ENCODE data around the gene EEA1. TPM values are rescaled to one million over a fixed set of nuclear protein-coding genes. Genes with fewer than 3 reads are reported as not detected.

Gene EEA1
- total RNA-seq, 4 donors from 2014 or later: 24.7 to 45.0 (median 32.1) TPM

DNA sequence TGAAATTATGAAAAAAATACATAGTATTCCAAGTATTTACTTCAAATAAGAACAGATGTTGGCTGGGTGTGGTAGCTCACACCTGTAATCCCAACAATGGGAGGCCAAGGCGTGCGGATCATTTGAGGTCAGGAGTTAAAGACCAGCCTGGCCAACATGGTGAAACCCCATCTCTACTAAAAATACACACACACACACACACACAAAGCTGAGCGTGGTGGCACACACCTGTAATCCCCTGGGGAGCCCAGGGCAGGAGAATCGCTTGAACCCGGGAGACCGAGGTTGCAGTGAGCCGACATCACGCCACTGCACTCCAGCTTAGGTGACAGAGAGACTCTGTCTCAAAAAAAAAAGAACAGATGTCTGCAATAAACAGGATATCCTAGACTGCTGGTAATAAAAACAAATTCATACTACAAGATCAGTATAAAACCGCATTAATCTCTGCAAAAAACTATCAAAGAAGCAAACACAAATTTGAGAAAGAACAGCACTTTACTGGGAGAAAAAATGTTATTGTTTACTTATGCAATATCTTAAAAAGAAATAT is 23.8 kb downstream of the EEA1 start:
- H3K4me3 ChIP-seq (ENCODE audit: low read depth, poor library complexity, severe bottlenecking): no peak overlapping the region
- 82 to 88% methylated on average over 9 of the region's 9 CpGs for WGBS, 2 donors
- intact Hi-C loops (cut with DNase I; ENCODE audit: low total_unique reads): no loop called here
- DNase-seq (ENCODE audit: low spot score in 2 of 2): no peak
- TF ChIP-seq POLR2A (IDR thresholded peaks at IDR 0.05): no peak
- no peak for TF ChIP-seq CTCF (IDR thresholded peaks at IDR 0.05)

- intact Hi-C loops (cut with DNase I; ENCODE audit: low total_unique reads): no loop called here
- H3K4me3 ChIP-seq (ENCODE audit: low read depth, poor library complexity, severe bottlenecking): no peak overlapping the region
- DNase-seq (ENCODE audit: low spot score in 2 of 2): no peak
- TF ChIP-seq CTCF (IDR thresholded peaks at IDR 0.05) (no peak), POLR2A (IDR thresholded peaks at IDR 0.05) (no peak)
- 76 to 77% methylated on average over 6 of the region's 6 CpGs for WGBS, 2 donors
These were observed 28.2 kb downstream of the EEA1 start for GRCh38 chr12:92900941-92901340.

GRCh38 chr12:92899386-92900001 is 29.6 kb downstream of the EEA1 start:
- H3K4me3 ChIP-seq (ENCODE audit: low read depth, poor library complexity, severe bottlenecking): no peak overlapping the region
- TF ChIP-seq CTCF (IDR thresholded peaks at IDR 0.05) (no peak), POLR2A (IDR thresholded peaks at IDR 0.05) (no peak)
- intact Hi-C loops (cut with DNase I; ENCODE audit: low total_unique reads): no loop called here
- WGBS, 2 donors: 17 to 27% methylated on average over 3 of the region's 3 CpGs
- DNase-seq (ENCODE audit: low spot score in 2 of 2): peak; percentile 92 to 95

DNA sequence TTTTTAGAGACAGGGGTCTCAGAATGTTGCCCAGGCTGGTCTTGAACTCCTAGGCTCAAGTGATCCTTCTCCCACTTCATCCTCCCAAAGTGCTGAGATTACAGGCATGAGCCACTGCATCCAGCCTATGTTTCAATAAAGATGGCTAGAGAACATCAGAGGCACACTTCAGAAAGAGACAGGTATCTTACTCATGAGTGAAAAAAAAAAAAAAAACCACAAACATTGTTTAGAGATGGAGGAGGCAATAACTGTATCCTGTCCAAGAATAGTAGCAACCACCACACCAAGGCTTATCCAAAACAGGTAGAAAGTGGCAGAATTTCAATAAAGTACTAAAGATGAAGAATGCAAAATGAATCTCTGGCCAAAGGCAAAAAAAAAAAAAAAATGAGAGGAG is 30.3 kb downstream of the EEA1 start:
- no peak overlapping the region for H3K4me3 ChIP-seq (ENCODE audit: low read depth, poor library complexity, severe bottlenecking)
- DNase-seq (ENCODE audit: low spot score in 2 of 2): no peak
- intact Hi-C loops (cut with DNase I; ENCODE audit: low total_unique reads): no loop called here
- TF ChIP-seq CTCF (IDR thresholded peaks at IDR 0.05) (no peak), POLR2A (IDR thresholded peaks at IDR 0.05) (no peak)

GRCh38 chr12:92897844-92898243 is 31.3 kb downstream of the EEA1 start:
- DNase-seq (ENCODE audit: low spot score in 2 of 2): no peak
- no peak overlapping the region for H3K4me3 ChIP-seq (ENCODE audit: low read depth, poor library complexity, severe bottlenecking)
- intact Hi-C loops (cut with DNase I; ENCODE audit: low total_unique reads): no loop called here
- TF ChIP-seq CTCF (IDR thresholded peaks at IDR 0.05) (no peak), POLR2A (IDR thresholded peaks at IDR 0.05) (no peak)
- WGBS, 2 donors: 91 to 92% methylated on average over 5 of the region's 5 CpGs

DNA sequence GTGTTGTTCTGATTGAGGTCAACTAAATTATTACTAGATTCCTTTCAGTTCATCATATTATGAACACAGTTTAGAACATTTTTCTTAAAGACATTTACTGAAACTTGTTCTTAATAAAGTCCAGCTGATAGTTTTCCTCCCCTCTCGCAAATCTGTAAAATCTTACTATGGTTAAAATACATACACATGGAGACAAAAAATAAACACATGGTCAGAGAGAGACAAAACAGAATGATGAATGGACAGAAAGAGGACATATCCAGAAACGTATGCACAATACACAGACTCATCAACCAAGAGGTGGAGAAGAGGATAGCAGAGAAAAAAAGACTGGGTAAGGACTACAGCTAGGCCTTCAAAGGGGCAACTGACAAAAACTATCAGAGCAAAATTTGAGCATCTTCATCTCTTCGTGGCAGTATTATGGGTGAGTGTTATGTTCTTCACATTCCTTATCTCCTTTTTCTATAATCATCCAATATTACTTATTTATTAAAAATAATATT is 38.4 kb downstream of the EEA1 start:
- no peak overlapping the region for H3K4me3 ChIP-seq (ENCODE audit: low read depth, poor library complexity, severe bottlenecking)
- no peak for DNase-seq (ENCODE audit: low spot score in 2 of 2)
- TF ChIP-seq CTCF (IDR thresholded peaks at IDR 0.05) (no peak), POLR2A (IDR thresholded peaks at IDR 0.05) (no peak)
- intact Hi-C loops (cut with DNase I; ENCODE audit: low total_unique reads): no loop called here
- WGBS, 2 donors: 78 to 79% methylated on average over 3 of the region's 3 CpGs

All from lower leg skin (tissue), 4 donors.